ENCODE measurements around the gene PODXL2. TPM values are rescaled to one million over a fixed set of nuclear protein-coding genes. Genes with fewer than 3 reads are reported as not detected.

Gene PODXL2
- total RNA-seq, 1 donor from 2014 or later: 16.8 TPM

Other genes starting within 250 kb of the PODXL2 start
- gene TPRA1, start 38.5 kb upstream of the PODXL2 start, total RNA-seq: 47.7 TPM
- gene MCM2, start 30.8 kb upstream of the PODXL2 start, total RNA-seq: 7.8 TPM
- 57.7 TPM for gene ABTB1, start 43.8 kb downstream of the PODXL2 start, total RNA-seq
- 193 TPM for gene MGLL, start 193.3 kb downstream of the PODXL2 start, total RNA-seq

Measured in mucosa of gallbladder (tissue), 1 donor.